Measurements from ENCODE around the gene TUBA4B.
"Not testable (repeated sequence)": the region's sequence is repeated elsewhere in the genome, so short reads cannot be mapped to it uniquely, and the experiment has no call there.

DNA sequence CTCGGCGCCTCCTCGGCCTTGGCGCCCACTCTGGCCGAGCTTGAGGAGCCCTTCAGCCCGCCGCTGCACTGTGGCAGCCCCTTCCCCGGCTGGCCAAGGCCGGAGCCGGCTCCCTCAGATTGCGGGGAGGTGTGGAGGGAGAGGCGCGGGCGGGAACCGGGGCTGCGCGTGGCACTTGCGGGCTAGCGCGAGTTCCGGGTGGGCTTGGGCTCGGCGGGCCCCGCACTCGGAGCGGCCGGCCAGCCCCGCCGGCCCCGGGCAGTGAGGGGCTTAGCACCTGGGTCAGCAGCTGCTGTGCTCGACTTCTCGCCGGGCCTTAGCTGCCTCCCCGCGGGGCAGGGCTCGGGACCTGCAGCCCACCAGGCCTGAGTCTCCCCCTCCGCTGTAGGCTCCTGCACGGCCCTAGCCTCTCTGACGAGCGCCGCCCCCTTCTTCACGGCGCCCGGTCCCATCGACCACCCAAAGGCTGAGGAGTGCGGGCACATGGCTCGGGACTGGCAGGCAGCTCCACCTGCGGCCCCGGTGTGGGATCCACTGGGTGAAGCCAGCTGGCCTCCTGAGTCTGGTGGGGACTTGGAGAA, 59.7 kb downstream of the TUBA4B start:
- TF ChIP-seq POLR2AphosphoS5 (IDR thresholded peaks at IDR 0.05; ENCODE audit: low read depth, low read length); SPI1 (IDR thresholded peaks at IDR 0.05; ENCODE audit: low read depth, low read length); TAF1 (IDR thresholded peaks at IDR 0.05; ENCODE audit: low read depth, low read length); POLR2A (IDR thresholded peaks at IDR 0.05; ENCODE audit: low read depth, low read length); PAX5 (IDR thresholded peaks at IDR 0.05; ENCODE audit: insufficient read depth, low read length, severe bottlenecking): not testable (repeated sequence)
